Sigmoid colon (tissue), 3 donors: ENCODE measurements around the gene DOCK1.

Source experiments
- POLR2A ChIP-seq, 2 donors: fragments of 450-650 bp; IDR thresholded peaks; one replicate each; pipeline ENCODE4 v1.6.1; 2016; ENCODE audit warnings: antibody characterized with exemption in 2 of 2, mild to moderate bottlenecking in 2 of 2, moderate library complexity in 2 of 2
- TF ChIP-seq, protein P1 (sequence below), 4 experiments: fragments of 450-650 bp in 3 of 4; fragments of 200-600 bp in 1 of 4; IDR thresholded peaks; one replicate each; pipeline ENCODE4 v1.5.1; 2016 to 2019; ENCODE audit warnings: antibody characterized with exemption in 4 of 4, mild to moderate bottlenecking in 3 of 4, moderate library complexity in 2 of 4

DNA sequence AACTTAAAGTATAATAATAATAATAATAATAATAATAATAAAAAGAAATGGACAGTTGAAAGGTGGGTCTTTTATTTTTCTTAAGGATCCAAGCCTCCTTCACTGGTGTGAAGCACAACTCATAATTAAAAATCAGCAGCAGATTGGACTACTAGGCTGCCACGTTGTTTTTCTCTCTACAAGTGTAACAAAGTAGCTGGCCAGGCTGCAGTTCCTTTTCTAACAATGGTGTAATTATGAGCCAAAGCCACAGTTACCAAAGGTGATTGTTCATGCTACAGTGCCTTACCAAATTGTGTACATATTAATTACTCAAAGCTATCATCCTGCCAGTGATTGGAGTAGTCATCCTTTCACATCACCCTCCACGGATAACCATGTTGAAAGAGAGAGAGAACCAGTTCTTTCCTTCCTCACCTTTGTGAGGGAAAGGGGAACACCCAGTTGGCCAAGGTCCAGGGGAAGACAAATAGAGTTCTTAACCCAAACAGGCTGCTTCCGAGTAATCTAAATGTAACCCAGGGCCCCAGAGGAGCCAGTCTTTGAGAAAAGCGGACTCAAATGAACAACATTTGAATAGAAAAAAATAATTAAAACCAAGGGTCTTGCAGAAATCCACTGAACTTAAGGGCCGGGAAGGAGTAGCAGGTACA is 557.5 kb downstream of the DOCK1 start:
- no peak for TF ChIP-seq POLR2A (IDR thresholded peaks at IDR 0.05)
- TF ChIP-seq, protein P1, sequence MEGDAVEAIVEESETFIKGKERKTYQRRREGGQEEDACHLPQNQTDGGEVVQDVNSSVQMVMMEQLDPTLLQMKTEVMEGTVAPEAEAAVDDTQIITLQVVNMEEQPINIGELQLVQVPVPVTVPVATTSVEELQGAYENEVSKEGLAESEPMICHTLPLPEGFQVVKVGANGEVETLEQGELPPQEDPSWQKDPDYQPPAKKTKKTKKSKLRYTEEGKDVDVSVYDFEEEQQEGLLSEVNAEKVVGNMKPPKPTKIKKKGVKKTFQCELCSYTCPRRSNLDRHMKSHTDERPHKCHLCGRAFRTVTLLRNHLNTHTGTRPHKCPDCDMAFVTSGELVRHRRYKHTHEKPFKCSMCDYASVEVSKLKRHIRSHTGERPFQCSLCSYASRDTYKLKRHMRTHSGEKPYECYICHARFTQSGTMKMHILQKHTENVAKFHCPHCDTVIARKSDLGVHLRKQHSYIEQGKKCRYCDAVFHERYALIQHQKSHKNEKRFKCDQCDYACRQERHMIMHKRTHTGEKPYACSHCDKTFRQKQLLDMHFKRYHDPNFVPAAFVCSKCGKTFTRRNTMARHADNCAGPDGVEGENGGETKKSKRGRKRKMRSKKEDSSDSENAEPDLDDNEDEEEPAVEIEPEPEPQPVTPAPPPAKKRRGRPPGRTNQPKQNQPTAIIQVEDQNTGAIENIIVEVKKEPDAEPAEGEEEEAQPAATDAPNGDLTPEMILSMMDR (IDR thresholded peaks at IDR 0.05), result no peak
